ENCODE results near the gene OTOF. TPM values are rescaled to one million over a fixed set of nuclear protein-coding genes. Genes with fewer than 3 reads are reported as not detected.

Gene OTOF
- polyA plus RNA-seq, 1 donor, result 5.4 TPM

DNA sequence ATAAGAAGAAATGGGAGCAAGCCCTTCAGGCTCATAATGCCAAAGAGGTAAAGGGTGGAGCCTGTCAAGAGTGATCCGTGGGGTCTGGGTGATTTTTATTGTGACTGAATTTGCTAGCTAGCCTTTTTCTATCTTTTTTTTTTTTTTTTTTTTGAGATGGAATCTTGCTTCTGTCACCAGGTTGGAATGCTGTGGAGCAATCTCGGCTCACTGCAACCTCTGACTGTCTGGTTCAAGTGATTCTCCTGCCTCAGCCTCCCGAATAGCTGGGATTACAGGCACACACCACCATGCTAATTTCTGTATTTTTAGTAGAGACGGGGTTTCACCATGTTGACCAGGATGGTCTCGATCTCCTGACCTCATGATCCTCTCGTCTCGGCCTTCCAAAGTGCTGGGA, 47.1 kb downstream of the OTOF start:
- Histone ChIP-seq H3K27ac (ENCODE audit: low read length) (no peak overlapping the region), H3K4me1 (ENCODE audit: control insufficient read depth, insufficient read depth, low read length) (no peaks in the 10 kb centered on the region), H3K36me3 (ENCODE audit: control insufficient read depth, insufficient read depth, low read length) (no peaks in the 10 kb centered on the region), H3K9me3 (ENCODE audit: control insufficient read depth, low read depth, low read length) (no peaks in the 10 kb centered on the region), H3K27me3 (ENCODE audit: control insufficient read depth, insufficient read depth, low read length) (no peaks in the 10 kb centered on the region), H3K4me3 (ENCODE audit: low read length) (no peak overlapping the region)
- DNase-seq, result no peak
- no CpG with 5 or more reads among the region's 7 CpGs for WGBS (ENCODE audit: insufficient coverage, low lambda C conversion rate)

DNA sequence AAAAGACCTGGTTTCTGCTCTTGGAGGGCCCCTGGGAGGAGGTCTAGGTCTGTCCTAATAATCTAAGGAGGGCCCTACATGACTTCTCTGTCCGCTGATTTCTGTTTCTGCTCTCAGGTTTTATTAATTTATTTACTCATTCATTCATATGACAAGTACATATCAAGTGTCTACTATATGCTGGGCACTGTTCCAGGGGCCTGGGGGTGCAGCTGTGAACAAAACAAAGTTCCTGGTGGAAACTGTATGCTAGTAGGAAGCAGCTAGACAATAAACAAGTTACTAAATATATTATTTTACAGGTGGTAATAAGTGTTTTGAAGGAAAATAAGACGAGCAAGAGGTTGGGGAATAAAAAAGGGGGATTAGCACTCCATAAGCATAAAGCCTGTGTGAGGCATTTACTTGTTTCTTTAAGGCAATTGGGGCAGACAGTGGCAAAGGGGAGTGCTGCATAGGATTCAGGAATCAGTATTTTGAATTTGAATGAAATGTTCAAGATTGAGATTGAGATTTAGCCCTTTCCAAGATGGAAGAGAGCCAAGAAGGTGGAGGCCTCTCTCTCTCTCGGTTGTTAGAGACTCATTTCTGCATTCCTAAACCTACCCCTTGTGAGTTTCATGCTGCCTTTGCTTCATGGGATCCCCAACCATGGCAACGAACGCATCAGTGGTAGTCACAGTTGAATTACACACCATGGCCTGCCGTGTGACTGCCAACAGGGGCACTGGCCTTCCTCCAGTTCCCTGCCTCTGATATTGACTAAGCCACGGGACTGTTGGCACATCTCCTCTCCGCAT, 47.9 kb downstream of the OTOF start:
- WGBS (ENCODE audit: insufficient coverage, low lambda C conversion rate), result 82% methylated on average over 2 of the region's 8 CpGs
- Histone ChIP-seq H3K4me3 (ENCODE audit: low read length) (no peak overlapping the region), H3K4me1 (ENCODE audit: control insufficient read depth, insufficient read depth, low read length) (no peaks in the 10 kb centered on the region), H3K27me3 (ENCODE audit: control insufficient read depth, insufficient read depth, low read length) (no peaks in the 10 kb centered on the region), H3K36me3 (ENCODE audit: control insufficient read depth, insufficient read depth, low read length) (no peaks in the 10 kb centered on the region), H3K27ac (ENCODE audit: low read length) (no peak overlapping the region), H3K9me3 (ENCODE audit: control insufficient read depth, low read depth, low read length) (no peaks in the 10 kb centered on the region)
- DNase-seq, result no peak

DNA sequence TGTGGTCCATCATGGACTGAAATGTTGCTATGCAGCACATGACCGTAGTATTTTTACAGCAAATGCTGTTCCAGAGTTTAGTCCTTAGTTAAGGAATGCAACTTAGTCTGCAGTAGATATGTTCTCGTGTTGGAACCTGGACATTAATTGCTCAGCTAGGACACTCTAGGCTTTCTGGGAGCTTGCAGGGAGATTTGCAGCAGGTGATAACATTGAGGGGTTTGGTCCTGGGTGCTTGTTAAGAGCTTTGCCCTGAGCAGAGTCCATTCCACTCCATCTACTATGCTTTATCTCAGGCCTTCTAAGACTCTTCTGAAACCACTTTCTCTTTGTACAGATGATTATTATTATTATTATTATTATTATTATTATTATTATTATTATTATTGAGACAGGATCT, 49.1 kb downstream of the OTOF start:
- whole genome bisulfite sequencing (ENCODE audit: insufficient coverage, low lambda C conversion rate), result no CpG with 5 or more reads among the region's 2 CpGs

DNA sequence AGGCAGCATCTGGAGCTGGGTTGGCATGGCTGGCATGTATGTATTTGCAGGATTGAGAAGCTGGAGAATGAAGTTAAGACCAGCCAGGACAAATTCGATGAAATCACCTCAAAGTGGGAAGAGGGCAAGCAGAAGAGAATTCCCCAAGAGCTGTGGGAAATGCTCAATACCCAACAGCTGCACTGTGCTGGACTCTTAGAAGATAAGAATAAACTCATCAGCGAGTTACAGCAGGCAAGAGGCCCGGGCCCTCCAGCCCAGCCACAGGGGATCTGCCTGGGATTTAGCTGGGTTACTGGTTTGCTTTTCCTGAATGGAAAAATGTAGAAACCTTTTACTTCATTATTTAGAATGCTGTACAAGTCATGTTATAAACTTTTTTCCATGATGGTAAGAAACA, 53.7 kb downstream of the OTOF start:
- Histone ChIP-seq H3K27ac (ENCODE audit: low read length) (no peak overlapping the region), H3K4me1 (ENCODE audit: control insufficient read depth, insufficient read depth, low read length) (no peaks in the 10 kb centered on the region), H3K27me3 (ENCODE audit: control insufficient read depth, insufficient read depth, low read length) (no peaks in the 10 kb centered on the region), H3K9me3 (ENCODE audit: control insufficient read depth, low read depth, low read length) (no peaks in the 10 kb centered on the region), H3K4me3 (ENCODE audit: low read length) (no peak overlapping the region), H3K36me3 (ENCODE audit: control insufficient read depth, insufficient read depth, low read length) (no peaks in the 10 kb centered on the region)
- WGBS (ENCODE audit: insufficient coverage, low lambda C conversion rate), result 50% methylated on average over 1 of the region's 3 CpGs
- no peak for DNase-seq

More for the DNA sequence above, 49.1 kb downstream of the OTOF start:
- no peak overlapping the region for H3K27ac ChIP-seq (ENCODE audit: low read length)
- no peak overlapping the region for H3K4me3 ChIP-seq (ENCODE audit: low read length)
- DNase-seq, result peak; percentile 61 to 73
- no peaks in the 10 kb centered on the region for H3K27me3 ChIP-seq (ENCODE audit: control insufficient read depth, insufficient read depth, low read length)
- H3K9me3 ChIP-seq (ENCODE audit: control insufficient read depth, low read depth, low read length), result no peaks in the 10 kb centered on the region
- no peaks in the 10 kb centered on the region for H3K4me1 ChIP-seq (ENCODE audit: control insufficient read depth, insufficient read depth, low read length)
- no peaks in the 10 kb centered on the region for H3K36me3 ChIP-seq (ENCODE audit: control insufficient read depth, insufficient read depth, low read length)

DNA sequence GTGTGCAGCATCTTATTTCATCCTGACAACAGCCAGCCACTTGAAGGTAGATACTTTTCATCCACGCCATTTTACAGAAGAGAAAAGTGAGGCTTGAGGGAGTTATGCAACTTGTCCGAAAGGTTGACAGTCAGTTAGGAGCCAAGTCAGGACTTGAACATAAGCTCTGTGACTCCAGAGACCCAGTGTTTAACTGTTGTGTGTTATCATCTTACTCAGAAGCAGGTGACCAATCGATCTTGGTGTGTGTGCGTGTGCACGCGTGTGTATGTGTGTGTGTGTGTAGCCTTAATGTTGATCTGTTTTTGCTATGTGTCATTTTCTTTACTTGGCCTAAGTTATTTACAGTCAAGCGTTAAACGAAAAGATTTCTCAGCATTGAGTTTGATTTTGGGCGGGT, 54.2 kb downstream of the OTOF start:
- H3K27ac ChIP-seq (ENCODE audit: low read length), result no peak overlapping the region
- H3K4me3 ChIP-seq (ENCODE audit: low read length), result no peak overlapping the region
- no peaks in the 10 kb centered on the region for H3K36me3 ChIP-seq (ENCODE audit: control insufficient read depth, insufficient read depth, low read length)
- 100% methylated on average over 1 of the region's 9 CpGs for WGBS (ENCODE audit: insufficient coverage, low lambda C conversion rate)
- H3K9me3 ChIP-seq (ENCODE audit: control insufficient read depth, low read depth, low read length), result no peaks in the 10 kb centered on the region
- H3K4me1 ChIP-seq (ENCODE audit: control insufficient read depth, insufficient read depth, low read length), result no peaks in the 10 kb centered on the region
- H3K27me3 ChIP-seq (ENCODE audit: control insufficient read depth, insufficient read depth, low read length), result no peaks in the 10 kb centered on the region
- no peak for DNase-seq

DNA sequence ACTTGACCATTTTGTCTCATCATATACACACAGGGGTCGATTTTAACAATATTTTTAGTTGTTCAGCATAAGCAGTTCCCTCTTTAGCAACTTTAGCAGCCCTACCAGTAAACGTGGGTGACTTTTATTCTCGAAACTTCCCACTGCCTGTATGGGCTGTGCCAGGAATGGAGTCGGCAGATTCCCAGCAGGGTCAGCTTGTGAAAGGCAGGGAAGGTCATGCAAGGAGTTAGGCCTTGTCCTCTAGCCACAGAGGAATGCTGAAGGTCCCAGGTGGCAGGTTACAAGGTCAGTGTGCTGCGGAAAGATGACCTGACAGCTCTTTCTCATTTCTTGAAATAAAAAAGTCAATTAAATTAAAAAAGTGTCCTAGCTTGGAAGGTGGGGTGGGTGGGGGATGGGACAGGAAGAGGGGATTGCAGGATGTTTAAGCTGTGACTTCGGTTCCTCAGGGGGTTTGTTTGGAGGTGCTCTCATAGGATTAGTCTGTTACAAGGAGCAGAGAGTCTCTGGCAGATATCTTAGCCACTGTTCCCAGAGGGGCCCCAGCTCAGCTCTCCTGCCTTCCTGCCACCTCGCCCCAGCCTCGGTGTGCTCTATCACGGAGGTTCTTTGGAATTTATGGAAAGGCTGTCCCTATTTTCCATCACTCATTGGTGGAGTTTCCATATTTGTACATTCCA, 54.8 kb downstream of the OTOF start:
- H3K9me3 ChIP-seq (ENCODE audit: control insufficient read depth, low read depth, low read length), result no peaks in the 10 kb centered on the region
- H3K4me3 ChIP-seq (ENCODE audit: low read length), result no peak overlapping the region
- no peaks in the 10 kb centered on the region for H3K27me3 ChIP-seq (ENCODE audit: control insufficient read depth, insufficient read depth, low read length)
- DNase-seq, result no peak
- no peaks in the 10 kb centered on the region for H3K4me1 ChIP-seq (ENCODE audit: control insufficient read depth, insufficient read depth, low read length)
- WGBS (ENCODE audit: insufficient coverage, low lambda C conversion rate), result 60% methylated on average over 2 of the region's 9 CpGs
- H3K27ac ChIP-seq (ENCODE audit: low read length), result no peak overlapping the region
- H3K36me3 ChIP-seq (ENCODE audit: control insufficient read depth, insufficient read depth, low read length), result no peaks in the 10 kb centered on the region

DNA sequence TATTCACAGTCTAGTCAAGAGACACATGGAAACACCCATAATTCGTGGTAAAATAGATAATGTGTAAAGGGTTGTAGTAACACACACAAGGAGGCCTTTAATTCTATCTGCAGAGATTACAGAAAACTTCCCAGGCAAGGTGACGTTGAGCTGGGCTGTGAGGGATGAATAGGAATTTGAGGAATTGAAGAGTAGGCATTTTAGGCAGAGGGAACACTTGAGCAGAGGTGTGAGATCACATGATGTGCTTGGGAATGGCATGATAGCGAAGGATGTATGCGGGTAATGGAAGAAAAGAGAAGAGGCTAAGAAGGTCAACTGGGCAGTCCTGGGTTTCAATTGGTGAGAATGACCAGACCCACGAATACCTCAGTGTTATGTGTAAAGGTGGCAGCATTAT, 56.0 kb downstream of the OTOF start:
- H3K4me1 ChIP-seq (ENCODE audit: control insufficient read depth, insufficient read depth, low read length), result no peaks in the 10 kb centered on the region
- WGBS (ENCODE audit: insufficient coverage, low lambda C conversion rate), result 94% methylated on average over 2 of the region's 5 CpGs
- no peaks in the 10 kb centered on the region for H3K27me3 ChIP-seq (ENCODE audit: control insufficient read depth, insufficient read depth, low read length)
- no peak overlapping the region for H3K4me3 ChIP-seq (ENCODE audit: low read length)
- H3K27ac ChIP-seq (ENCODE audit: low read length), result no peak overlapping the region
- no peak for DNase-seq
- no peaks in the 10 kb centered on the region for H3K36me3 ChIP-seq (ENCODE audit: control insufficient read depth, insufficient read depth, low read length)
- no peaks in the 10 kb centered on the region for H3K9me3 ChIP-seq (ENCODE audit: control insufficient read depth, low read depth, low read length)

DNA sequence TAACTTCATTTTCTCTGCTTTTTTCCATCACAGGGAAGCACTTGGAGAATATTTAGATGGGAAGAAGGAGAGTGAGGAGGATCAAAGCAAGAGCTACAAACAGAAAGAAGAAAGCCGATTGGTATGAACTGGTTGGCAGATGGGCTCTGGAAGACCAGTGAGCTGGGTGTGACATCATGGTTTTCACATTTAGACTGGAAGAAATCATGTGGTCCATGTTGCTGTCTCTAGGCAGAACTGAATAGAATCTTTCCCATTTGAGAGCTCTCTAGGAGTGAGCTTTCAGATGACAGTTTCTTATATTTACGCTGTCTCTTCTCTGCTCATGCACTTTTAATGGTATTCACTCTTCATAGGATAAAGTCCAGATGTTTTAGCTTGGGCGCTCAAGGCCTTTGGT, 63.6 kb downstream of the OTOF start:
- H3K36me3 ChIP-seq (ENCODE audit: control insufficient read depth, insufficient read depth, low read length), result no peaks in the 10 kb centered on the region
- no peak overlapping the region for H3K4me3 ChIP-seq (ENCODE audit: low read length)
- peaks cover 2% of the 10 kb centered on the region for H3K4me1 ChIP-seq (ENCODE audit: control insufficient read depth, insufficient read depth, low read length)
- no peak for DNase-seq
- H3K27me3 ChIP-seq (ENCODE audit: control insufficient read depth, insufficient read depth, low read length), result no peaks in the 10 kb centered on the region
- 95% methylated on average over 2 of the region's 3 CpGs for WGBS (ENCODE audit: insufficient coverage, low lambda C conversion rate)
- no peak overlapping the region for H3K27ac ChIP-seq (ENCODE audit: low read length)
- H3K9me3 ChIP-seq (ENCODE audit: control insufficient read depth, low read depth, low read length), result no peaks in the 10 kb centered on the region

DNA sequence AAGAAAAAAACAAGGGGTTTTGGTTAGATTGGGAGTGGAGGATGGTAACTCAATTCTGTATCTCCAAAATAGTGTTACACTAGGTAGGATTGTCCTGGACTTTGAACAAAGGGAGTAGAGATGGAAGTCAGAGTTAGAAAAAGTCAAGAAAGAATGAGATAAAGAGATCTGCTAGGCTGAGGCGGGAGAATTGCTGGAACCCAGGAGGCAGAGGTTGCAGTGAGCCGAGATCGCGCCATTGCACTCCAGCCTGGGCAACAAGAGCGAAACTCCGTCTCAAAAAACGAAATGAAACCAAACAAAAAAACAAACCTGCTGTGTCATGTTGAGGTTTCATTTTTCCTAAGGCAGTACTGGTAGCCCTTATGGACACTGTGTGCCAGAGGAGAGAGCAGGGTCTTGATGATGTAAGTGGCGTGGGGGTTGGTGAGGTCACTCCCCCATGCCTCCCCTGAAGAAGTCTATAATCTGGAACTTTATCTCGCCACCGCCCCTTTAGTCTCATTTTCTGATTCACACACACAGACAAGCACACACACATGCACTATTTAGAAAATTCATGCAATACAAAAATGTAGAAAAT, 65.7 kb downstream of the OTOF start:
- Histone ChIP-seq H3K9me3 (ENCODE audit: control insufficient read depth, low read depth, low read length) (no peaks in the 10 kb centered on the region), H3K4me3 (ENCODE audit: low read length) (no peak overlapping the region), H3K27me3 (ENCODE audit: control insufficient read depth, insufficient read depth, low read length) (no peaks in the 10 kb centered on the region), H3K4me1 (ENCODE audit: control insufficient read depth, insufficient read depth, low read length) (peaks cover 2% of the 10 kb centered on the region), H3K27ac (ENCODE audit: low read length) (no peak overlapping the region), H3K36me3 (ENCODE audit: control insufficient read depth, insufficient read depth, low read length) (no peaks in the 10 kb centered on the region)
- DNase-seq, result peak in 1 of 2 donors; percentile 45
- 17% methylated on average over 1 of the region's 10 CpGs for WGBS (ENCODE audit: insufficient coverage, low lambda C conversion rate)

DNA sequence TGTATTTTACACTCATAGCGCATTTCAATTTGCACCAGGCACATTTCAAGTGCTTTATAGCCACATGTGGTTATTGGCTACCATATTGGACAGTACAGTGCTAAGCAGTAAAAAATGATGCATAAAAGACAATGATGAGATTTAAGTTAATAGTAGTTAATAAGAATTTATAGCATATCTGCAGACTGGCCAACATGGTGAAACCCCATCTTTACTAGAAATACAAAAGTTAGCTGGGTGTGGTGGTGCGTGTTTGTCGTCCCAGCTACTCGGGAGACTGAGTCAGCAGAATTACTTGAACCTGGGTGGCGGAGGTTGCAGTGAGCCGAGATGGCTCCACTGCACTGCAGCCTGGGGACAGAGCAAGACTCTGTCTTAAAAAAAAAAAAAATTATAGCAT, 66.5 kb downstream of the OTOF start:
- Histone ChIP-seq H3K36me3 (ENCODE audit: control insufficient read depth, insufficient read depth, low read length) (no peaks in the 10 kb centered on the region), H3K4me3 (ENCODE audit: low read length) (no peak overlapping the region), H3K4me1 (ENCODE audit: control insufficient read depth, insufficient read depth, low read length) (peaks cover 2% of the 10 kb centered on the region), H3K27ac (ENCODE audit: low read length) (no peak overlapping the region), H3K9me3 (ENCODE audit: control insufficient read depth, low read depth, low read length) (no peaks in the 10 kb centered on the region), H3K27me3 (ENCODE audit: control insufficient read depth, insufficient read depth, low read length) (no peaks in the 10 kb centered on the region)
- no peak for DNase-seq
- 100% methylated on average over 2 of the region's 6 CpGs for WGBS (ENCODE audit: insufficient coverage, low lambda C conversion rate)

All from large intestine (tissue), 3 donors.